Colonic mucosa (tissue), 4 donors: Measurements from ENCODE around the gene THAP3. TPM values are rescaled to one million over a fixed set of nuclear protein-coding genes. Genes with fewer than 3 reads are reported as not detected.

ENCODE experiments used
- DNase-seq: peaks from one replicate; pipeline ENCODE4 v3.0.0-alpha.2; 2020
- H3K27ac ChIP-seq: fragments of 200-600 bp; one replicate; pipeline ENCODE4 v1.8.0; 2021
- H3K27me3 ChIP-seq: fragments of 200-600 bp; one replicate; pipeline ENCODE4 v1.8.0; 2021
- H3K36me3 ChIP-seq: fragments of 200-600 bp; one replicate; pipeline ENCODE4 v1.8.0; 2021
- H3K4me1 ChIP-seq: fragments of 200-600 bp; one replicate; pipeline ENCODE4 v1.8.0; 2021; ENCODE audit warnings: mild to moderate bottlenecking
- H3K4me3 ChIP-seq: fragments of 200-600 bp; one replicate; pipeline ENCODE4 v1.8.0; 2021
- H3K9ac ChIP-seq, 2 donors: one replicate each; pipeline ENCODE4 v1.7.0; 2013; ENCODE audit warnings: control low read depth in 2 of 2, low read depth in 2 of 2, low read length in 2 of 2
- H3K9me3 ChIP-seq: fragments of 200-600 bp; one replicate; pipeline ENCODE4 v1.8.0; 2021
- CTCF ChIP-seq: fragments of 200-600 bp; IDR thresholded peaks from one replicate; pipeline ENCODE4 v1.8.0; 2022; ENCODE audit warnings: antibody characterized with exemption, mild to moderate bottlenecking
- intact Hi-C: fragments of 100-400 bp; cut with DNase I; formaldehyde crosslinking; loops from one replicate; pipeline ENCODE4 v1.14.1; 2022
- total RNA-seq, 2 donors: library from RNA; stranded (reverse); fragmentation: NEBNext Ultra II Directional in 1 of 2; extraction: Animal tissue kit (Norgen Biotek cat#: 25700) in 1 of 2; gene quantifications; one replicate each; pipeline ENCODE4 v1.2.1, GENCODE V29; 2021
- donor health status: healthy.
- donor health status: DM: no; HTN: no; CAD: no.
- donor health status: DM: no; HTN: no; CAD: no.

THAP3 gene
- total RNA-seq, 2 donors from 2014 or later = 9.1 to 18.2 TPM

DNA sequence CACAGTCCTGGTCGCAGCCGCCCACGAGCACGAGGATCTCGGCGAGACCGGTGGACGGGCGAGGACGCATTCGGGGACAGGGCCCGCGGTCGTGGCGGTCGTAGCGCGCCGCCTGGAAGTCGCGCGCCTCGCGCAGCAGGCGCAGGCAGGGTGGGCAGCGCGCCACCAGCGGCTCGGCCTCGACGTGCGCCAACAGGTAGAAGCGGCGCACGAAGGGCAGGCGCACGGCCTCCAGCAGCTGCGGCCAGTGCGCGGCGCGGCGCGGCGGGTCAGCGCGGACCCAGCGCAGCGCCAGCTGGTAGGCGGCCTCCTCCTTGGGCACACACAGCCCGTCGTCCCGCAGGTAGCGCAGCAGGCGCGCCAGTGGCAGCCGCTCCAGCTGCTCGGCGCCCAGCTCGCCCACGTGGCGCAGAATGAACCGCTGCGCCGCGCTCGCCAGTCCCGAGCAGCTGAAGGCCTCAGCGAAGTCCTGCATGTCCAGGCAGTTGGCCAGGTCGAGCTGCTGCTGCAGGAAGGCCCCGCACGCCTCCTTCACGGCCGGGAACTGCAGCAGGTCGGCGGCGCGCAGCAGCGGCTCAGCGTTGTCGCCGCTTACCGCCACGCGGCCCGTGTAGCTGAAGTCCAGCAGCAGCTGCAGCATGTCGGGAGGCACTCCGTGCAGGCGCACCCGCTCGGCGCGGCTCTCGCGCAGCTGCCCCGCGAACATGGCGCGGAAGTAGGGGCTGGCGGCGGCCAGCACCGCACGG lies 22.6 kb upstream of the THAP3 start:
- no peaks in the 10 kb centered on the region for H3K36me3 ChIP-seq
- peak overlapping the region; percentile 94 for H3K4me3 ChIP-seq
- intact Hi-C loops = no loop called here
- peaks cover 5% of the 10 kb centered on the region for H3K4me1 ChIP-seq
- H3K9me3 ChIP-seq = no peaks in the 10 kb centered on the region
- H3K9ac ChIP-seq = peak overlapping the region; percentile 68 to 95
- no peaks in the 10 kb centered on the region for H3K27me3 ChIP-seq
- H3K27ac ChIP-seq = peak overlapping the region; percentile 94
- TF ChIP-seq CTCF = no peak
- peak; percentile 49 for DNase-seq

GRCh38 chr1:6602669-6603237 lies 21.9 kb upstream of the THAP3 start, which contains the start of gene KLHL21:
Gene KLHL21, minus strand, starts transcription at chr1:6602869. Its CDS starts 52 bp downstream, at chr1:6602817.
- Histone ChIP-seq H3K9me3 (no peaks in the 10 kb centered on the region), H3K4me3 (peak within 1 kb of the TSS; percentile 94), H3K9ac (peak within 1 kb of the TSS; percentile 91 to 95), H3K4me1 (peaks cover 5% of the 10 kb centered on the region), H3K27ac (peak within 1 kb of the TSS; percentile 94), H3K36me3 (no peaks in the 10 kb centered on the region), H3K27me3 (no peaks in the 10 kb centered on the region)
- intact Hi-C loops = no loop called here
- no peak for TF ChIP-seq CTCF
- peak; percentile 82 for DNase-seq

DNA sequence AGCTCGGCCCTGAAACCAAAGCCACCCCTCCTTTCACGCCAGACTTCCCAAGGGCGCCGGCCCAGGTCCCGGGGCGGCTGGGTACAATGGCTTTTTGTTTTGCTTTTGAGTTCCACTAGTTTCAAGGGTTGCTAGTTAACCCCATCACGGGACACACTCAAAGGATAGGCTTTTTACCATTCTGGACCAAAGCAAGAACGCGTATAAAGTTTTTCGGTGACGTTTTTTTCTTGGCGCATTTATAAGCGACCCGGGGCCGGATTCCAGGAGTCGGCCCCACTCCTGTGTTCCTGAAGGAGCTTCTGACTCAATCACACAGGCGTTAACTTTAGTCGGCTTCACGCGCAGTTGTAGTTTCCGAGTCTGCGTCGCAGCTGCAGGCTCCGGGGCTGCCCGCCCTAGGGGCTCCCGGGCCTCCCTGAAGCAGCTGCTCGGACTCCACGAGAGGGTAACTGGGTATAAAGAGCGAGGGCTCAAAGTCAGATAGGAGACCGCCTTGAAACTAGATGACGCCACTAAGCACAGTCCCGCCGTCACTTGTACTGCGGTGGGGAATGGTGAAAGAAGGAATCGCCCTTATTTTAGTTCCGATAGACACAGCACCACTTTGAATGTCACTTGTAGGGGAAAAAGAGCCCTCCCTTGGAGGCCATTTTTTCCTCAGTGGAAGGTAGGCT lies 21.3 kb upstream of the THAP3 start:
- H3K27me3 ChIP-seq = no peaks in the 10 kb centered on the region
- H3K4me3 ChIP-seq = peak overlapping the region; percentile 94
- no peaks in the 10 kb centered on the region for H3K9me3 ChIP-seq
- no peaks in the 10 kb centered on the region for H3K36me3 ChIP-seq
- H3K4me1 ChIP-seq = peaks cover 5% of the 10 kb centered on the region
- peak overlapping the region; percentile 94 for H3K27ac ChIP-seq
- no peak for TF ChIP-seq CTCF
- intact Hi-C loops = no loop called here
- H3K9ac ChIP-seq = peak overlapping the region; percentile 91 to 95
- DNase-seq = peak; percentile 59

GRCh38 chr1:6603915-6604558 lies 20.6 kb upstream of the THAP3 start:
- intact Hi-C loops = no loop called here
- Histone ChIP-seq H3K4me1 (peaks cover 5% of the 10 kb centered on the region), H3K36me3 (no peaks in the 10 kb centered on the region), H3K9me3 (no peaks in the 10 kb centered on the region), H3K27ac (peak overlapping the region; percentile 94), H3K4me3 (peak overlapping the region; percentile 94), H3K27me3 (no peaks in the 10 kb centered on the region), H3K9ac (peak overlapping the region; percentile 91 to 95)
- no peak for DNase-seq
- no peak for TF ChIP-seq CTCF

GRCh38 chr1:6612641-6613360 lies 11.9 kb upstream of the THAP3 start:
- intact Hi-C loops = no loop called here
- Histone ChIP-seq H3K9me3 (no peaks in the 10 kb centered on the region), H3K9ac (peak overlapping the region; percentile 72 to 80), H3K27me3 (no peaks in the 10 kb centered on the region), H3K4me3 (peak overlapping the region; percentile 95), H3K36me3 (no peaks in the 10 kb centered on the region), H3K27ac (peak overlapping the region; percentile 93), H3K4me1 (peaks cover 3% of the 10 kb centered on the region)
- DNase-seq = peak; percentile 65
- no peak for TF ChIP-seq CTCF
